A549 (cell line): ENCODE data around the gene ITGA1. TPM values are rescaled to one million over a fixed set of nuclear protein-coding genes. Genes with fewer than 3 reads are reported as not detected.

Experiments
- ATAC-seq, 2 experiments: fragments of 200-7000 bp in 1 of 2; fragments of >200 bp in 1 of 2; cut with Nextera tagmentation in 1 of 2; cut with Tn5 transposase in 1 of 2; 3 replicates each; pipeline versions ENCODE4 v1.8.0 to v1.9.1; 2018 to 2020; ENCODE audit warnings: mild to moderate bottlenecking in 1 of 2, moderate library complexity in 1 of 2
- CTCF ChIA-PET: fragments of 300-600 bp; sonication (Branson Sonifier 250); formaldehyde crosslinking; extraction: SDS; loops from one replicate; lab custom pipeline; 2021; ENCODE audit warnings: antibody characterized with exemption, inconsistent platforms; lab: Yijun Ruan, JAX
- POLR2A ChIA-PET: fragments of 350-600 bp; formaldehyde crosslinking; extraction: SDS; loops from one replicate; lab custom pipeline; 2021; ENCODE audit warnings: antibody characterized with exemption, inconsistent platforms; lab: Yijun Ruan, JAX
- DNase-seq, 2 experiments: peaks; one replicate each; pipeline versions ENCODE4 v3.0.0 to v3.0.0-alpha.2; 2011 to 2016; ENCODE audit warnings: low read depth in 1 of 2, low spot score in 1 of 2
- FAIRE-seq: peaks from 2 replicates; lab custom pipeline; 2011; peaks lifted over from hg19 to GRCh38; lab: Jason Lieb, UNC
- H3K27ac ChIP-seq, 2 experiments: fragments of >200 bp; sonication (Bioruptor Twin); formaldehyde crosslinking; 3 replicates each; pipeline ENCODE4 v1.5.1; 2016 to 2017
- H3K4me1 ChIP-seq: fragments of >200 bp; sonication (Bioruptor Twin); formaldehyde crosslinking; 3 replicates; pipeline ENCODE4 v1.6.1; 2016
- H3K4me2 ChIP-seq: fragments of >200 bp; sonication (Bioruptor Twin); formaldehyde crosslinking; 3 replicates; pipeline ENCODE4 v1.6.1; 2016
- H3K4me3 ChIP-seq: fragments of >200 bp; sonication (Bioruptor Twin); formaldehyde crosslinking; 3 replicates; pipeline ENCODE4 v1.5.1; 2016
- H3K9me3 ChIP-seq: fragments of >200 bp; sonication (Bioruptor Twin); formaldehyde crosslinking; 3 replicates; pipeline ENCODE4 v1.6.1; 2016
- CBX8 ChIP-seq: fragments of 200-600 bp; sonication (generic); IDR thresholded peaks from 2 replicates; pipeline ENCODE4 v1.6.1; 2016
- CEBPB ChIP-seq, 2 experiments: fragments of >200 bp in 1 of 2; sonication (Bioruptor Twin) in 1 of 2; formaldehyde crosslinking in 1 of 2; IDR thresholded peaks; 2 replicates each; pipeline ENCODE4 v1.6.1; 2012 to 2016
- CHD2 ChIP-seq: fragments of 150-350 bp; IDR thresholded peaks from 2 replicates; pipeline ENCODE4 v1.6.1; 2014; ENCODE audit warnings: low read length; ENCODE audit not compliant: partially characterized antibody
- EHF ChIP-seq: fragments of 250-450 bp; sonication (Bioruptor Pico); IDR thresholded peaks from 2 replicates; pipeline ENCODE4 v1.5.0; 2020; ENCODE audit warnings: mild to moderate bottlenecking
- EHMT2 ChIP-seq: fragments of 200-600 bp; sonication (generic); IDR thresholded peaks from 2 replicates; pipeline ENCODE4 v1.6.1; 2016; ENCODE audit warnings: antibody characterized with exemption, low read depth, mild to moderate bottlenecking, moderate library complexity
- EP300 ChIP-seq, 2 experiments: fragments of >200 bp; sonication (Bioruptor Twin); formaldehyde crosslinking; IDR thresholded peaks; 2 replicates in 1 of 2; 3 replicates in 1 of 2; pipeline ENCODE4 v1.6.1; 2016 to 2017
- ESRRA ChIP-seq: fragments of 150-350 bp; IDR thresholded peaks from 2 replicates; pipeline ENCODE4 v1.6.1; 2014; ENCODE audit warnings: mild to moderate bottlenecking, low read length, borderline replicate concordance
- GATA3 ChIP-seq: IDR thresholded peaks from 2 replicates; pipeline ENCODE4 v1.6.1; 2012; ENCODE audit warnings: borderline replicate concordance
- HOXB13 ChIP-seq: fragments of 250-450 bp; sonication (Bioruptor Pico); IDR thresholded peaks from 2 replicates; pipeline ENCODE4 v1.5.0; 2020; ENCODE audit warnings: low read depth, mild to moderate bottlenecking, moderate library complexity
- KDM1A ChIP-seq: fragments of 200-600 bp; sonication (generic); IDR thresholded peaks from 2 replicates; pipeline ENCODE4 v1.6.1; 2016; ENCODE audit warnings: low read depth, mild to moderate bottlenecking
- MAZ ChIP-seq: fragments of 150-350 bp; IDR thresholded peaks from 2 replicates; pipeline ENCODE4 v1.6.1; 2014; ENCODE audit warnings: antibody characterized with exemption, low read depth, low read length, borderline replicate concordance
- MYC ChIP-seq: IDR thresholded peaks from 2 replicates; pipeline ENCODE4 v1.6.1; 2012; ENCODE audit warnings: mild to moderate bottlenecking, inconsistent platforms, low read length, improper control_type of control experiment, borderline replicate concordance
- NFE2L2 ChIP-seq: fragments of 150-350 bp; conservative IDR thresholded peaks from 2 replicates; pipeline ENCODE4 v1.6.1; 2014; ENCODE audit warnings: low read length
- NPAS2 ChIP-seq: fragments of 250-450 bp; sonication (Bioruptor Pico); IDR thresholded peaks from 2 replicates; pipeline ENCODE4 v1.8.0; 2022; ENCODE audit warnings: mild to moderate bottlenecking, moderate library complexity, borderline replicate concordance
- NR3C1 ChIP-seq: fragments of >200 bp; sonication (Bioruptor Twin); formaldehyde crosslinking; IDR thresholded peaks from 3 replicates; pipeline ENCODE4 v1.6.1; 2017
- PHF8 ChIP-seq: fragments of 200-600 bp; sonication (generic); IDR thresholded peaks from 2 replicates; pipeline ENCODE4 v1.6.1; 2016; ENCODE audit warnings: low read depth, mild to moderate bottlenecking, antibody characterized with exemption, moderate library complexity, borderline replicate concordance
- POLR2A ChIP-seq: IDR thresholded peaks from 2 replicates; pipeline ENCODE4 v1.6.1; 2012; ENCODE audit warnings: mild to moderate bottlenecking, low read length
- RCOR1 ChIP-seq: fragments of 150-350 bp; IDR thresholded peaks from 2 replicates; pipeline ENCODE4 v1.6.1; 2014; ENCODE audit warnings: antibody characterized with exemption, low read length, low read depth
- RFX5 ChIP-seq: fragments of 450-650 bp; IDR thresholded peaks from 2 replicates; pipeline ENCODE4 v1.7.1; 2014; ENCODE audit warnings: antibody characterized with exemption, mild to moderate bottlenecking, moderate library complexity
- SREBF2 ChIP-seq: fragments of 450-650 bp; IDR thresholded peaks from 2 replicates; pipeline ENCODE4 v1.6.1; 2014; ENCODE audit warnings: mild to moderate bottlenecking, moderate library complexity
- TP53 ChIP-seq: fragments of 250-450 bp; sonication (Bioruptor Pico); IDR thresholded peaks from 2 replicates; pipeline ENCODE4 v1.5.0; 2021; ENCODE audit warnings: mild to moderate bottlenecking, moderate library complexity
- ZC3H11A ChIP-seq: fragments of 450-650 bp; IDR thresholded peaks from 2 replicates; pipeline ENCODE4 v1.6.1; 2014; ENCODE audit warnings: antibody characterized with exemption, mild to moderate bottlenecking
- WGBS: methylation state at CpG from one replicate; pipeline ENCODE4 v1.1.6; 2017; ENCODE audit errors: missing lambda C conversion rate; 5-methylcytosine and 5-hydroxymethylcytosine counted together
- polyA plus RNA-seq, 4 experiments: library from polyadenylated mRNA; depleted of rRNA in 3 of 4; stranded (reverse); fragments of >200 nt; fragmentation: RNase III in 1 of 4; extraction: RNeasy Plus Mini Kit Qiagen cat#74134 plus additional on column Dnase treatment in 1 of 4; gene quantifications; 2 replicates in 3 of 4; 3 replicates in 1 of 4; pipeline ENCODE4 v1.2.3, GENCODE V29; 2011 to 2017
- TF ChIP-seq, protein P1 (sequence below): fragments of 250-450 bp; sonication (Bioruptor Pico); IDR thresholded peaks from 2 replicates; pipeline ENCODE4 v1.5.0; 2020; ENCODE audit warnings: low read depth, mild to moderate bottlenecking, moderate library complexity
- TF ChIP-seq, protein P2 (sequence below): fragments of 250-450 bp; sonication (Bioruptor Pico); IDR thresholded peaks from 2 replicates; pipeline ENCODE4 v1.5.0; 2021; ENCODE audit warnings: mild to moderate bottlenecking, moderate library complexity, borderline replicate concordance
- TF ChIP-seq, protein P3 (sequence below): fragments of 200-600 bp; sonication (generic); IDR thresholded peaks from 2 replicates; pipeline ENCODE4 v1.6.1; 2016; ENCODE audit warnings: antibody characterized with exemption, mild to moderate bottlenecking, moderate library complexity

ITGA1 gene
- polyA plus RNA-seq, 2 of the 4 experiments (the other 2 are of a cell fraction): 1.5 to 5.5 TPM

DNA sequence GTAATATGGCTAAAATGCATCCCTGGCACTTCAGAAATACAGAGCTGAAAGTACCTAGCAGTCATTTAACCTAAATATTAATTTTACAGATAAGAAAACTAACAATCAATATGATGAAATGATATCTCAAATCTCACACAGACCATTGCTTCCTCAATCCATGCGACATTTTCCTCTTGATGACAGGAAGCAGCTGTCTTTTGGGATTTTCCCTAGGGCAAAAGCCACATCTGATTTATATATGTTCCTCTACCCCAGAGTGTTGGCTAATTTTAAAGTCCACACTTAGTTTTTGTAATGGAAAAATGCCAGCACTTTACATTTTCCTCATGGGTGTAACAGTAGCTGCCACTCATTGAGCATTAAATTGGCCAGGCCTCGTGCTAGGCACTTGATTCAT, 47.7 kb upstream of the ITGA1 start (continued):
- TF ChIP-seq RFX5: no peak

DNA sequence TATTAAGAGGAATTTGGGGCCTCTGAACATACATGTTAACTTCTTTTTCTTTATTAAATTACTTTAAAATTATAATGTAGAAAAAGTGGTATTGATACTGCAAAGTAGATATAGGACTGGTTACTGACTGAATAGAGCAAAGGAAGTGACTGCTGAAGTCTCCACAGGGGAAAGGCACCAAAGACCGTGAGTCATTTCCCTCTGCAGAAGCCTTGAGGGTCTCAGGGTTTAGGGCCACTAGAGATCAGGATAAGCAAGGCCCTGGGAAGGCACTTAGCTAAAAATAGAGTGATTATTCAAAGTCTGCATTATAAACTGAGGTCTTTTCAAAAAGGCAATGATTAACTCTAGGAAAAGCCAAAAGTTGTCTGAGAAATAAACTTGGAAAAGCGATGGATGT, 44.7 kb upstream of the ITGA1 start:
- Histone ChIP-seq H3K4me1 (no peaks in the 10 kb centered on the region), H3K4me3 (no peak overlapping the region), H3K9me3 (no peaks in the 10 kb centered on the region), H3K27ac (no peak overlapping the region), H3K4me2 (no peak overlapping the region)
- WGBS: 32% methylated on average over 2 of the region's 2 CpGs
- DNase-seq: no peak
- no peak for FAIRE-seq
- ChIA-PET POLR2A (no interaction called here), CTCF (no interaction called here)
- TF ChIP-seq EP300 (IDR thresholded peaks at IDR 0.05) (no peak), EHMT2 (no peak), HOXB13 (CRISPR knock-in tag) (no peak), RFX5 (no peak), EHF (no peak)
- TF ChIP-seq, protein P1, sequence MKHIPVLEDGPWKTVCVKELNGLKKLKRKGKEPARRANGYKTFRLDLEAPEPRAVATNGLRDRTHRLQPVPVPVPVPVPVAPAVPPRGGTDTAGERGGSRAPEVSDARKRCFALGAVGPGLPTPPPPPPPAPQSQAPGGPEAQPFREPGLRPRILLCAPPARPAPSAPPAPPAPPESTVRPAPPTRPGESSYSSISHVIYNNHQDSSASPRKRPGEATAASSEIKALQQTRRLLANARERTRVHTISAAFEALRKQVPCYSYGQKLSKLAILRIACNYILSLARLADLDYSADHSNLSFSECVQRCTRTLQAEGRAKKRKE (CRISPR knock-in tag): no peak
- no peak for ATAC-seq

DNA sequence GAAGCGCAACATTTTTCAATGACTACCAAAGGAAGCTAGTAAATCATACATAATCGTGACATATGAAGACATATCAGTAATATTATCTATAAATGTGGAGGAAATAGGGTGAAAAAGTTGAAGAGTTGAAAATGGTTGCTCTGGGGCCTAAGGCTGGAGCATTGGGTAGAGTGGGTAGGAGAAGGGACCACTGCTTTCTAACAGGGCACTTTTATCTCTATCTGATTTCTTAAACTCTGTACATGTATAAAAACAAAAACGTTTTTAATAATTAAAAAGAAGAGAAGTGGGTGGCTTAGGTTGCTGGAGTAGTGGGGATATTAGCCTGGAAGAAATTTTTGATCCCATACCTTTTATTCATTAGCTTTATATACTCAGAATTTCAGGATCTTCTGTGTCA, 44.2 kb upstream of the ITGA1 start:
- no peak overlapping the region for H3K4me3 ChIP-seq
- ChIA-PET CTCF (no interaction called here), POLR2A (no interaction called here)
- no peaks in the 10 kb centered on the region for H3K4me1 ChIP-seq
- ATAC-seq (no peak), DNase-seq (no peak), FAIRE-seq (no peak)
- no peaks in the 10 kb centered on the region for H3K9me3 ChIP-seq
- H3K4me2 ChIP-seq: no peak overlapping the region
- TF ChIP-seq PHF8 (no peak), NPAS2 (no peak), GATA3 (no peak), KDM1A (no peak), NFE2L2 (no peak), ZC3H11A (no peak), TP53 (CRISPR knock-in tag) (no peak)
- TF ChIP-seq, protein P2, sequence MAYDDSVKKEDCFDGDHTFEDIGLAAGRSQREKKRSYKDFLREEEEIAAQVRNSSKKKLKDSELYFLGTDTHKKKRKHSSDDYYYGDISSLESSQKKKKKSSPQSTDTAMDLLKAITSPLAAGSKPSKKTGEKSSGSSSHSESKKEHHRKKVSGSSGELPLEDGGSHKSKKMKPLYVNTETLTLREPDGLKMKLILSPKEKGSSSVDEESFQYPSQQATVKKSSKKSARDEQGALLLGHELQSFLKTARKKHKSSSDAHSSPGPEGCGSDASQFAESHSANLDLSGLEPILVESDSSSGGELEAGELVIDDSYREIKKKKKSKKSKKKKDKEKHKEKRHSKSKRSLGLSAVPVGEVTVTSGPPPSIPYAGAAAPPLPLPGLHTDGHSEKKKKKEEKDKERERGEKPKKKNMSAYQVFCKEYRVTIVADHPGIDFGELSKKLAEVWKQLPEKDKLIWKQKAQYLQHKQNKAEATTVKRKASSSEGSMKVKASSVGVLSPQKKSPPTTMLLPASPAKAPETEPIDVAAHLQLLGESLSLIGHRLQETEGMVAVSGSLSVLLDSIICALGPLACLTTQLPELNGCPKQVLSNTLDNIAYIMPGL (CRISPR knock-in tag): no peak
- TF ChIP-seq, protein P3, sequence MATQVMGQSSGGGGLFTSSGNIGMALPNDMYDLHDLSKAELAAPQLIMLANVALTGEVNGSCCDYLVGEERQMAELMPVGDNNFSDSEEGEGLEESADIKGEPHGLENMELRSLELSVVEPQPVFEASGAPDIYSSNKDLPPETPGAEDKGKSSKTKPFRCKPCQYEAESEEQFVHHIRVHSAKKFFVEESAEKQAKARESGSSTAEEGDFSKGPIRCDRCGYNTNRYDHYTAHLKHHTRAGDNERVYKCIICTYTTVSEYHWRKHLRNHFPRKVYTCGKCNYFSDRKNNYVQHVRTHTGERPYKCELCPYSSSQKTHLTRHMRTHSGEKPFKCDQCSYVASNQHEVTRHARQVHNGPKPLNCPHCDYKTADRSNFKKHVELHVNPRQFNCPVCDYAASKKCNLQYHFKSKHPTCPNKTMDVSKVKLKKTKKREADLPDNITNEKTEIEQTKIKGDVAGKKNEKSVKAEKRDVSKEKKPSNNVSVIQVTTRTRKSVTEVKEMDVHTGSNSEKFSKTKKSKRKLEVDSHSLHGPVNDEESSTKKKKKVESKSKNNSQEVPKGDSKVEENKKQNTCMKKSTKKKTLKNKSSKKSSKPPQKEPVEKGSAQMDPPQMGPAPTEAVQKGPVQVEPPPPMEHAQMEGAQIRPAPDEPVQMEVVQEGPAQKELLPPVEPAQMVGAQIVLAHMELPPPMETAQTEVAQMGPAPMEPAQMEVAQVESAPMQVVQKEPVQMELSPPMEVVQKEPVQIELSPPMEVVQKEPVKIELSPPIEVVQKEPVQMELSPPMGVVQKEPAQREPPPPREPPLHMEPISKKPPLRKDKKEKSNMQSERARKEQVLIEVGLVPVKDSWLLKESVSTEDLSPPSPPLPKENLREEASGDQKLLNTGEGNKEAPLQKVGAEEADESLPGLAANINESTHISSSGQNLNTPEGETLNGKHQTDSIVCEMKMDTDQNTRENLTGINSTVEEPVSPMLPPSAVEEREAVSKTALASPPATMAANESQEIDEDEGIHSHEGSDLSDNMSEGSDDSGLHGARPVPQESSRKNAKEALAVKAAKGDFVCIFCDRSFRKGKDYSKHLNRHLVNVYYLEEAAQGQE: no peak
- H3K27ac ChIP-seq: no peak overlapping the region
- 28% methylated on average over 3 of the region's 3 CpGs for WGBS

DNA sequence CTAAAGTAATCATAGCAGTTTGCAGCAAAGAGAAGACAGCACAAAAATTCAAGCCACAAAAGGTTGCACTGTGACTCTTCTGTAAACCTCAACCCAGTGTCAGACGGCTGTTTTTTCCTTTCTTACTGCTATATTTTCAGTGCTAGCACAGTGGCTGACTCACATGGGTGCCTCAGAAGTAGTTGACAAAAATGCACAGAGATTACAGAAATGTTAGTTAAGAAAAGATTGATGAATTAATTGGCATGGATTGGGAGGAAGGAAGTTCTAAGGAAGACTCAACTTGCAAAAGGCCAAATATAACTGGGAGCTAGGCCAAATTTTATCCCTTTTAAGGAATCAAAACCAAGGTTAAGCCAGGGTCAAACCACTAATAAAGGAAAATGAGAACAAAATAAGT, 43.7 kb upstream of the ITGA1 start:
- no peak overlapping the region for H3K27ac ChIP-seq
- no peak for ATAC-seq
- ChIA-PET POLR2A (no interaction called here), CTCF (no interaction called here)
- no peaks in the 10 kb centered on the region for H3K4me1 ChIP-seq
- no peak for FAIRE-seq
- no peak overlapping the region for H3K4me3 ChIP-seq
- DNase-seq: no peak
- no peak overlapping the region for H3K4me2 ChIP-seq
- WGBS: 52% methylated on average over 1 of the region's 1 CpG
- H3K9me3 ChIP-seq: no peaks in the 10 kb centered on the region
- TF ChIP-seq NR3C1 (no peak), CHD2 (no peak), ESRRA (no peak), POLR2A (no peak), HOXB13 (CRISPR knock-in tag) (no peak), MYC (no peak), RCOR1 (no peak), SREBF2 (no peak), CBX8 (no peak), MAZ (no peak), RFX5 (no peak), CEBPB (IDR thresholded peaks at IDR 0.05) (no peak)
- TF ChIP-seq, protein P3: no peak
